Activated CD8-positive, alpha-beta memory T cell treated with anti-CD3 and anti-CD28 coated beads for 48 hours (primary cell): ENCODE results near the gene PLEK2.

Experiments used
- DNase-seq, 3 experiments: peaks; one replicate each; pipeline ENCODE4 v3.0.0-alpha.2; 2020; ENCODE audit warnings: low read depth in 2 of 3, low spot score in 2 of 3

PLEK2 gene

GRCh38 chr14:67405771-67406170 is 6.2 kb downstream of the PLEK2 start:
- no peak for DNase-seq

- no peak for DNase-seq
Measured at GRCh38 chr14:67400434-67400833, 11.5 kb downstream of the PLEK2 start.

- DNase-seq: no peak
Measured at GRCh38 chr14:67397536-67397935, 14.4 kb downstream of the PLEK2 start.

GRCh38 chr14:67396381-67396970 is 15.5 kb downstream of the PLEK2 start:
- DNase-seq: no peak

GRCh38 chr14:67395876-67396189 is 16.1 kb downstream of the PLEK2 start:
- DNase-seq: no peak

GRCh38 chr14:67395086-67395875 is 16.7 kb downstream of the PLEK2 start:
- DNase-seq: no peak

- no peak for DNase-seq
Measured at GRCh38 chr14:67393689-67394088, 18.3 kb downstream of the PLEK2 start.

GRCh38 chr14:67392800-67393199 is 19.2 kb downstream of the PLEK2 start:
- no peak for DNase-seq

- no peak for DNase-seq
Measured at GRCh38 chr14:67392123-67392522, 19.8 kb downstream of the PLEK2 start.

- DNase-seq: no peak
Measured at GRCh38 chr14:67391268-67391667, 20.7 kb downstream of the PLEK2 start.

GRCh38 chr14:67389811-67390534 is 22.0 kb downstream of the PLEK2 start:
- no peak for DNase-seq

- no peak for DNase-seq
Measured at GRCh38 chr14:67389275-67389674, 22.7 kb downstream of the PLEK2 start.

- no peak for DNase-seq
Measured at GRCh38 chr14:67387195-67387594, 24.8 kb downstream of the PLEK2 start.

- DNase-seq: no peak
Measured at GRCh38 chr14:67385618-67386017, 26.3 kb downstream of the PLEK2 start.

GRCh38 chr14:67385120-67385519 is 26.8 kb downstream of the PLEK2 start:
- no peak for DNase-seq

GRCh38 chr14:67377916-67378315 is 34.0 kb downstream of the PLEK2 start:
- no peak for DNase-seq

GRCh38 chr14:67373347-67373746 is 38.6 kb downstream of the PLEK2 start:
- no peak for DNase-seq

GRCh38 chr14:67372833-67373232 is 39.1 kb downstream of the PLEK2 start:
- no peak for DNase-seq

- no peak for DNase-seq
Measured at GRCh38 chr14:67371247-67372148, 40.5 kb downstream of the PLEK2 start.

GRCh38 chr14:67370830-67371229 is 41.1 kb downstream of the PLEK2 start:
- no peak for DNase-seq

GRCh38 chr14:67365476-67365875 is 46.5 kb downstream of the PLEK2 start:
- no peak for DNase-seq
